ENCODE results near the gene COBL.

The COBL gene

GRCh38 chr7:51309361-51310130, 7.1 kb downstream of the COBL start:
- Histone ChIP-seq H3K9me3 (ENCODE audit: insufficient read depth, low read depth, low read length) (no peaks in the 10 kb centered on the region), H3K79me2 (ENCODE audit: insufficient read depth, low read length) (no peaks in the 10 kb centered on the region), H3K9ac (ENCODE audit: low read depth, low read length, poor library complexity, severe bottlenecking) (no peak overlapping the region), H3K36me3 (ENCODE audit: insufficient read depth, low read length) (no peaks in the 10 kb centered on the region), H4K20me1 (ENCODE audit: insufficient read depth, low read length, poor library complexity, severe bottlenecking) (no peaks in the 10 kb centered on the region), H3K4me3 (ENCODE audit: low read length, poor library complexity, severe bottlenecking) (no peak overlapping the region), H2AFZ (ENCODE audit: low read length) (no peak overlapping the region), H3K4me1 (ENCODE audit: insufficient read depth, low read length, poor library complexity, severe bottlenecking) (no peaks in the 10 kb centered on the region), H3K27me3 (ENCODE audit: insufficient read depth, low read length, poor library complexity, severe bottlenecking) (no peaks in the 10 kb centered on the region), H3K4me2 (ENCODE audit: low read depth, low read length, poor library complexity, severe bottlenecking) (no peak overlapping the region), H3K9me2 (replicated peaks; ENCODE audit: low read depth, low read length) (no peaks in the 10 kb centered on the region), H3F3A (ENCODE audit: low read depth) (no peaks in the 10 kb centered on the region)
- TF ChIP-seq EZH2phosphoT487 (IDR thresholded peaks at IDR 0.05; ENCODE audit: borderline replicate concordance), result no peak

DNA sequence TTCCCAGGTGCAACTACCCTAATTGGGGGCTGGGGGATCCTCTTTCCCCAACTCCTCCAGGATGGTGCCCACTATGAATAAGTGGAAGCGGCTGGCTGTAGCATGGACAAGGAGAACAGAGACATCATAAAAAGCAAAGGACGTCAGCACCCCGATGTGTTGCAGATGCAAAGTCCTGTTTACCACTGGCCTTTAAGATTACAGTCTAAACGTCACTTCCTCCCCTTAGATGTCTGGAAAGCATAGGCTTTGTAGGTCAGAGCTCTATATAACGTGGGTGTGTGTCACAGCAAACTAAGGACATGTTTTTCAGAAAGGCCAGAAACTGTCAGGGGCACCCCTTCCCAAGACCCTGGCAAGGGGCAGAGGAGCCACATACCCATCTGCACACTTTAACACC, 7.9 kb downstream of the COBL start:
- Histone ChIP-seq H3K9me3 (ENCODE audit: insufficient read depth, low read depth, low read length) (no peaks in the 10 kb centered on the region), H3K79me2 (ENCODE audit: insufficient read depth, low read length) (no peaks in the 10 kb centered on the region), H4K20me1 (ENCODE audit: insufficient read depth, low read length, poor library complexity, severe bottlenecking) (no peaks in the 10 kb centered on the region), H2AFZ (ENCODE audit: low read length) (no peak overlapping the region), H3K9me2 (replicated peaks; ENCODE audit: low read depth, low read length) (no peaks in the 10 kb centered on the region), H3K9ac (ENCODE audit: low read depth, low read length, poor library complexity, severe bottlenecking) (no peak overlapping the region), H3K4me1 (ENCODE audit: insufficient read depth, low read length, poor library complexity, severe bottlenecking) (no peaks in the 10 kb centered on the region), H3F3A (ENCODE audit: low read depth) (no peaks in the 10 kb centered on the region), H3K27me3 (ENCODE audit: insufficient read depth, low read length, poor library complexity, severe bottlenecking) (no peaks in the 10 kb centered on the region), H3K4me3 (ENCODE audit: low read length, poor library complexity, severe bottlenecking) (no peak overlapping the region), H3K4me2 (ENCODE audit: low read depth, low read length, poor library complexity, severe bottlenecking) (no peak overlapping the region), H3K36me3 (ENCODE audit: insufficient read depth, low read length) (no peaks in the 10 kb centered on the region)
- TF ChIP-seq EZH2phosphoT487 (IDR thresholded peaks at IDR 0.05; ENCODE audit: borderline replicate concordance), result no peak
- TF ChIP-seq, protein P1, sequence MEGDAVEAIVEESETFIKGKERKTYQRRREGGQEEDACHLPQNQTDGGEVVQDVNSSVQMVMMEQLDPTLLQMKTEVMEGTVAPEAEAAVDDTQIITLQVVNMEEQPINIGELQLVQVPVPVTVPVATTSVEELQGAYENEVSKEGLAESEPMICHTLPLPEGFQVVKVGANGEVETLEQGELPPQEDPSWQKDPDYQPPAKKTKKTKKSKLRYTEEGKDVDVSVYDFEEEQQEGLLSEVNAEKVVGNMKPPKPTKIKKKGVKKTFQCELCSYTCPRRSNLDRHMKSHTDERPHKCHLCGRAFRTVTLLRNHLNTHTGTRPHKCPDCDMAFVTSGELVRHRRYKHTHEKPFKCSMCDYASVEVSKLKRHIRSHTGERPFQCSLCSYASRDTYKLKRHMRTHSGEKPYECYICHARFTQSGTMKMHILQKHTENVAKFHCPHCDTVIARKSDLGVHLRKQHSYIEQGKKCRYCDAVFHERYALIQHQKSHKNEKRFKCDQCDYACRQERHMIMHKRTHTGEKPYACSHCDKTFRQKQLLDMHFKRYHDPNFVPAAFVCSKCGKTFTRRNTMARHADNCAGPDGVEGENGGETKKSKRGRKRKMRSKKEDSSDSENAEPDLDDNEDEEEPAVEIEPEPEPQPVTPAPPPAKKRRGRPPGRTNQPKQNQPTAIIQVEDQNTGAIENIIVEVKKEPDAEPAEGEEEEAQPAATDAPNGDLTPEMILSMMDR (conservative IDR thresholded peaks at IDR 0.05; ENCODE audit: low read length), result no peak

DNA sequence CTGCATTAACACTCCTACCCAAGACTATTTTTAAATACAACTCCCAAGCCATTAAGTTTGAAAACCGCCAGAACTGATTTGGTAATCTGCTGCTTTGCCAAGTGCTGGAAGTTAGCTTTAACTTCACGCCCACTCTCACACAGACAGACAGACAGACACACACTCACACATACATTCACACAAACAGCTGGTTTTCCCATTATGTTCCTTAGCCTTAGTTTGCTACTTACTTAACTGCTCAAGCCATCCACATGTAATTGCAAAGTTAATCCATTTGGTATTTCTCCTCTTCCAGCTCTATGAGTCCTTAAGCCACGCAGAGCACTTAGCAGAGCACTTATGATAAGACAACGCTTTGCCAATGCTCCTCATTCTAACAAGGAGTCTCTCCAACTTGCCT, 8.3 kb downstream of the COBL start:
- no peaks in the 10 kb centered on the region for H4K20me1 ChIP-seq (ENCODE audit: insufficient read depth, low read length, poor library complexity, severe bottlenecking)
- no peaks in the 10 kb centered on the region for H3K9me3 ChIP-seq (ENCODE audit: insufficient read depth, low read depth, low read length)
- H3K4me3 ChIP-seq (ENCODE audit: low read length, poor library complexity, severe bottlenecking), result no peak overlapping the region
- no peaks in the 10 kb centered on the region for H3K36me3 ChIP-seq (ENCODE audit: insufficient read depth, low read length)
- H3K27me3 ChIP-seq (ENCODE audit: insufficient read depth, low read length, poor library complexity, severe bottlenecking), result no peaks in the 10 kb centered on the region
- H3K9me2 ChIP-seq (replicated peaks; ENCODE audit: low read depth, low read length), result no peaks in the 10 kb centered on the region
- H3K4me2 ChIP-seq (ENCODE audit: low read depth, low read length, poor library complexity, severe bottlenecking), result no peak overlapping the region
- TF ChIP-seq, protein P1 (conservative IDR thresholded peaks at IDR 0.05; ENCODE audit: low read length), result no peak
- no peak for TF ChIP-seq EZH2phosphoT487 (IDR thresholded peaks at IDR 0.05; ENCODE audit: borderline replicate concordance)
- no peaks in the 10 kb centered on the region for H3K4me1 ChIP-seq (ENCODE audit: insufficient read depth, low read length, poor library complexity, severe bottlenecking)
- no peak overlapping the region for H3K9ac ChIP-seq (ENCODE audit: low read depth, low read length, poor library complexity, severe bottlenecking)
- H2AFZ ChIP-seq (ENCODE audit: low read length), result no peak overlapping the region
- H3F3A ChIP-seq (ENCODE audit: low read depth), result no peaks in the 10 kb centered on the region
- no peaks in the 10 kb centered on the region for H3K79me2 ChIP-seq (ENCODE audit: insufficient read depth, low read length)

Data from Loucy (cell line).